SK-N-SH (cell line): ENCODE data around the gene MATK.

Experiments
- CTCF ChIP-seq: fragments of 200-600 bp; sonication (generic); IDR thresholded peaks from 2 replicates; pipeline ENCODE4 v1.6.1; 2017; ENCODE audit warnings: antibody characterized with exemption, mild to moderate bottlenecking, moderate library complexity
- EP300 ChIP-seq, 2 experiments: IDR thresholded peaks; 2 replicates each; pipeline versions ENCODE4 v1.4.0 to v1.6.1; 2012; ENCODE audit warnings: borderline replicate concordance in 1 of 2, low read depth in 1 of 2, low read length in 1 of 2
- NFIC ChIP-seq: IDR thresholded peaks from 2 replicates; pipeline ENCODE4 v1.4.0; 2012; ENCODE audit warnings: borderline replicate concordance
- YY1 ChIP-seq: IDR thresholded peaks from 2 replicates; pipeline ENCODE4 v1.4.0; 2012; ENCODE audit warnings: low read depth, mild to moderate bottlenecking
- TF ChIP-seq, protein P1 (sequence below): IDR thresholded peaks from 2 replicates; pipeline ENCODE4 v1.4.0; 2012; ENCODE audit warnings: low read depth

DNA sequence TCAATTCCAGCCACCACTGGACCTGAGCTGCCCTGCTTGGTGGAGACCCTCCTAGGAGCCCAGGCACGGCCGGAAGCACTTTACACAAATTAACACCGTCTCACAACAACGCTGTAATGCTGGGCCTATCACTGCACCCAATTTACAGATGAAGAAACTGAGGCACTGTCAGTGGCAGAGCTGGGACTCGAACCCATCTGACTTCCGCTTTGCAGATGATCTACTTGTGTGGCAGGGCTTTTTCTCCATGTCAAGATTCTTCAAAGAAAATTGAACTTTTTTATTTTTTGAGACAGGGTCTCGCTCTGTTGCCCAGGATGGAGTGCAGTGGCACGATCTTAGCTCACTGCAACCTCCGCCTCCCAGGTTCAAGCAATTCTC lies 48.9 kb upstream of the MATK start:
- TF ChIP-seq CTCF (no peak), YY1 (no peak), EP300 (IDR thresholded peaks at IDR 0.05; ENCODE audit: borderline replicate concordance in 1 of 2, low read depth in 1 of 2, low read length in 1 of 2) (no peak), NFIC (no peak)
- TF ChIP-seq, protein P1, sequence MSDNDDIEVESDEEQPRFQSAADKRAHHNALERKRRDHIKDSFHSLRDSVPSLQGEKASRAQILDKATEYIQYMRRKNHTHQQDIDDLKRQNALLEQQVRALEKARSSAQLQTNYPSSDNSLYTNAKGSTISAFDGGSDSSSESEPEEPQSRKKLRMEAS = no peak
